DMS153 treated with DMSO at 0.1 percent for 48 hours (cell line): Measurements from ENCODE around the gene MYCL.
"Not testable (repeated sequence)": the region's sequence is repeated elsewhere in the genome, so short reads cannot be mapped to it uniquely, and the experiment has no call there.

Source experiments
- DNase-seq: peaks from one replicate; lab custom pipeline; 2025; ENCODE audit not compliant: unreplicated experiment; lab: John Stamatoyannopoulos, UW

Gene MYCL

DNA sequence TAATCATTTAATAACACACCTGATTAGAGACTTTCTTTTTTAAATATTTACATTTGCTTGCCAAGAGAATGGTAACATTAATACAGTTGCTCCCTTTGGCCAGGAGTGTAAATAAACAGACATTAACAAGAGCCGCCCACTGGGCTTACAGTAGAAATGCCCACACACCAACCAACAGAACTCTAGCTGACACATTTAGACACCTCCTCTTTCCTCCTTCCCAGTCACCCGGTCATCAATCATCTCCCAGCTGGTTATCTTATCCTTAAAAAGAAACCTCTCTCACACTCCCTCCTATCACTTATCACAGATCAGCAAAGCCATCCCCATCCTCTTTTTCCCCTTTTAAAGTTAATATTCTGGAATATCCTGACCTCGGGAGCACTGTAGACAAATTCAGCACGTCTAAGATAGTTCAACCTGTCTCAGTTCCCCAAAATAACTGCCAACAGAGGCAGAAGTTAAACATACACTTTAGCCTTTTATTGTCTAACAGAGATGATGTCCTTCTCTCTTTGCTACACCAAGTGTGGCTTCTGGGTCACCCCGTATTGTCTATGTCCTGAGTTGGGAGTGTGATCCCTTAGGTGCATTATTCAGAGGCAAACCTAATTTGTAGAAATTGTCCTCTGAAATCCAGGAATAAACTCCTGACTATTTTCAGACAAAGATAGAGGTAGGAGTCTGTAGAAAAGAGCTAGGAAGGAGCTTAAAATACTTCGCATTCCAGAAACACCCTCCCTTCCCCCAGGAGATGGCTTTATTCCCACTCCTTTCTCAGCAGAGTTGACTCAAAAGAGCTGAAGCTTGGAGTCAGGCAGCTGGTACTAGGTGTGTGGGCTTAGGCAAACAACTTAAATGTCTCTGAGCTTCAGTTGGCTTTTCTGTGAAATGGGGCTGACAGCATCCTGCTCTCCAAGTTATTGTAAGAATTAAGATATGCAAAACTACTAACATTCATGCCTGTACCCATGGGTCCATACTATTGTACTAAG lies 8.8 kb downstream of the MYCL start:
- peak; percentile 92 for DNase-seq

GRCh38 chr1:39890880-39891279 lies 10.8 kb downstream of the MYCL start:
- DNase-seq: no peak

GRCh38 chr1:39890273-39890672 lies 11.4 kb downstream of the MYCL start:
- DNase-seq: no peak

DNA sequence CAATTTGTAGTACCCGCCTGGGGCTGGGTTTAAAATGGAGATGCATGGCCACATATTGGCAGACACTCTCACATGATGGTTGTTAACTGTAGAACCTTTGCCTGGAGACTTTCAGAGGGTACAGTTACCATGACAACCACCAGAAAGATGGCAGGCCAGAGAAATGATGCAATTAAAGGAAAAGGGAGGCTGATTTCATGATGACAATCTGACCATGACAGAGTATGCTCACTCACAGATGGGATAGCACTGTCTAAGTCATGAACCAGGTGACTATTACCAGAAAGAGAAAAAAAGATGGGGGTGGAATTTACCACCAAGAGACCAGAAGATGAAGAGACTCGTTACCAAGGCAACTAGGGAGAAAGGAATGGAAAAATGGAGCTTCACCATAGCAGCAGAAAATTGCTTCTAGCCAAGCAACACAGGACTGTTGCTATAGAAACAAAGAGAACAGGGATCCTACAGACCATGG lies 14.9 kb downstream of the MYCL start:
- no peak for DNase-seq

- DNase-seq: no peak
Measured at GRCh38 chr1:39885516-39885915, 16.2 kb downstream of the MYCL start.

DNA sequence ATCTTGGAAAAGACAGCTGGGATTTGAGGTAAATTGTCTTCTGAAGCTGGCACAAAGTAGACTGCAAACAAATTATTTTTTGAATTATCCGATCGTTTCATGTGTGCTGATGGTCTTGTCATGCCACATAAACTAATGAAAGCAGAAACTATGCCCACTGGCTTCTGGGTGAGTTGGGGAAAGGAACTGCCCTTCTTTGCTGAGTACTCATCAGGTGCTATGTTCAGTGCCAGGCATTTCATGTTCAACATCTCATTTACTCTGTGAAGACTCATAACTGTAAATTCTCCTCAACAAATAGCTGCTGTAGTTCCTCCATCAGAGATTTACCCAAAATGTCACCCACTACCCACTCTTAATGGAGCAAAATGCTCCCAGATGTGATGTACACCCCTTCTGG lies 19.6 kb downstream of the MYCL start:
- DNase-seq: no peak

GRCh38 chr1:39877980-39878956 lies 23.4 kb downstream of the MYCL start:
- DNase-seq: no peak

DNA sequence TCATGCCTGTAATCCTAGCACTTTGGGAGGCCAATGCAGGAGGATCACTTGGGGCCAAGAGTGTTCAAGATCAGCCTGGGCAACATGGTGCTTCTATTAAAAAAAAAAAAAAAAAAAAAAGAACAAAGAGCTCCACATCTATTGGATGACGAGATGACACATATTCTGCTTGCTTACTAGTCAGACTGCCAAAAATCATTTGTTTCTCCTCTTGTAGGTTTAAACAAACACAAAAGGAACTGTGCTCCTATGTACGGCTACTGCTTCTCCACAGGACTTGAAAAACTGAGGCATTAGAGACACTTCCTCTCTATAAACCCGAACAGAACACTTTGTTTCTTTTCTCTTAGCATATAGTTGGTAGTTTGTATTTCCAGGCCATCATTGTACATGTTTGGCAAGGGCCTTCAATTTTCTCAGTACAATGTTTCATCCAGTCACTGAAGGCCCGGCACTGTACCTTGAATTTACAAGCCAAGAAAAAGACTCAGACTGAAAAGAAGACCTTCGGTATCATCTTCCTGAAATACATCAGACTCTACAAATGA lies 24.4 kb downstream of the MYCL start:
- DNase-seq: no peak

GRCh38 chr1:39876144-39876543 lies 25.6 kb downstream of the MYCL start:
- no peak for DNase-seq

DNA sequence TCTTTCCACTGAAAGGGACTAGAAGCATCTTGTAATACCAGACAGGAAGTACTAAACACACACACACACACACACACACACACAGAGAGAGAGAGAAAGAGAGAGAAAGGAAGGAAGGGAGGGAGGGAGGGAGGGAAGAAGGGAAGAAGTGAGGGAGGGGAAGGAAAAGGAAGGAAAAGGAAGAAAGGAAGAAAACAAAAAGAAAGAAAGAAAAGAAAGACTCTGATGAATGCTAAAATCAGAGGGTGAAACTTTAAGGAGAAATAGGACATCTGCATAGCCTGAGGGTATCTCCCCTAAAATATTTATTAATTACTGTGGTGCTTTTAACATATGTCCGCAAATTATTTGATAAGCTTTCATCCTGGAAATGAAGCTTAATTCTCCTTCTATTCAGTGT lies 29.0 kb downstream of the MYCL start:
- no peak for DNase-seq

DNA sequence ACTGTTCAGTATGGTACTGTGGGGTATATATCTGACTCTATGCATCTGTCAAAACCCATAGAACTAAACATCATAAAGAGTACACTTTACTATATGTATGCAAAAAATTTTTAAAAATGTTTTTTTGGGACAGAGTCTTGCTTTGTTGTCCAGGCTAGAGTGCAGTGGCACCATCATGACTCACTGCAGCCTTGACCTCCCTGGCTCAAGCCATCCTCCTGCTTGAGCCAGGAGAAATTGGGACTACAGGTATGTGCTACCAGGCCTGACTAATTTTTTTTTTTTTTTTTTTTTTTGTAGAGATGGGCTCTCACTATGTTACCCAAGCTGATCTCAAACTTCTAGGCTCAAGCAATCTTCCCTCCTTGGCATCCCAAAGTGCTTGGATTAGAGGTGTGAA lies 29.9 kb downstream of the MYCL start:
- no peak for DNase-seq

DNA sequence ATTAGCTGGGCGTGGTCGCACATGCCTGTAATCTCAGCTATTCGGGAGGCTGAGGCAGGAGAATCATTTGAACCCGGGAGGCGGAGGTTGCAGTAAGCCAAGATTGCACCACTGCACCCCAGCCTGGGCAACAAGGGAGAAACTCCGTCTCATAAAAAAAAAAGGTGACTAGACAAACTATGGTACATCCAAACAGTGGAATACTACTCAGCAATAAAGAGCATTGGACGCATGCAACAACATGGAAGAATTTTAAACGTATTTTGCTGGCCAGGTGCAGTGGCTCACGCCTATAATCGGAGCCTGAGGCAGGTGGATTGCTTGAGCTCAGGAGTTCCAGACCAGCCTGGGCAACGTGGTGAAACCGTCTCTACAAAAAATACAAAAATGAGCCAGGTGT lies 30.7 kb downstream of the MYCL start:
- not testable (repeated sequence) for DNase-seq

DNA sequence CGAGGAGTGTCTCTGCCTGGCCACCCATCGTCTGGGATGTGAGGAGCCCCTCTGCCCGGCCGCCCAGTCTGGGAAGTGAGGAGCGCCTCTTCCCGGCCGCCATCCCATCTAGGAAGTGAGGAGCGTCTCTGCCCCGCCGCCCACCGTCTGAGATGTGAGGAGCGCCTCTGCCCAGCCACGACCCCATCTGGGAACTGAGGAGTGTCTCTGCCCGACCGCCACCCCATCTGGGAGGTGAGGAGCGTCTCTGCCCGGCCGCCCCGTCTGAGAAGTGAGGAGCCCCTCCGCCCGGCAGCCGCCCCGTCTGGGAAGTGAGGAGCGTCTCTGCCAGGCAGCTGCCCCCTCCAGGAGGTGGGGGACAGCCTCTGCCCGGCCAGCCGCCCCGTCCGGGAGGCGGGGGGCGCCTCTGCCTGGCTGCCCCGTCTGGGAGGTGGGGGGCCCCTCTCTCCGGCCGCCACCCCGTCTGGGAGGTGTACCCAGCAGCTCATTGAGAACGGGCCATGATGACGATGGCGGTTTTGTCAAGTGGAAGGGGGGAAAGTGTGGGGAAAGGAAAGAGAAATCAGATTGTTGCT lies 32.1 kb downstream of the MYCL start:
- not testable (repeated sequence) for DNase-seq

- DNase-seq: no peak
Measured at GRCh38 chr1:39866767-39867166, 35.0 kb downstream of the MYCL start.

DNA sequence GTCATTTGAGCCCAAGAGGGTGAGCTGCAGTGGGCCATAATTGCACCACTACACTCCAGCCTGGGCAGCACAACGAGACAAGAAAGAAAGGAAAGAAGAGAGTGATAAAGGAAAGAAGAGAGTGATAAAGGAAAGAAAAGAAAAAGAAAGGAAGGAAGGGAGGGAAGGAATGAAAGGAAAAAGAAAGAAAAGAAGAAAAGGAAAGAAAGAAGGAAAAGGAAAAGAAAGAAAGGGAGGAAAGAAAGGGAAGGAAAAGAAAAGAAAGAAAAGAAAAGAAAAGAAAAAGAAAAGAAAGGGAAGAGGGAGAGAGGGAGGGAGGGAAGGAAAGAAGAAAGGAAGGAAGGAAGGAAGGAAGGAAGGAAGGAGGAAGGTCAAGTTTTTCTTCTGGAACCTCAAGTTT lies 36.0 kb downstream of the MYCL start:
- DNase-seq: no peak

GRCh38 chr1:39863177-39863576 lies 38.5 kb downstream of the MYCL start:
- no peak for DNase-seq

DNA sequence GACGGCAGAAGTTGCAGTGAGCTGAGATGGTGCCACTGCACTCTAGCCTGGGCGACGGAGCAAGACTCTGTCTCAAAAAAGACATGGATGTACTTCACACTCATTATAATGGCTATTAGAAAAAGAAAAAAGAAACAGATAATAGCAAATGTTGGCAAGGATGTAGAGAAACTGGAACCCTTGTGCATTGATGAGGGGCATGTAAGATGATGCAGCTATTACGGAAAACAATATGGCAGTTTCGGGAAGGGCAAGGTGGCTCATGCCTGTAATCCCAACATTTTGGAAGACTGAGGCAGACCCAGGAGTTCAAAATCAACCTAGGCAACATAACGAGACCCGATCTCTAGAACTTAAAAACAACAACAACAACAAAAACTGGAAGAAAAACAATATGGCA lies 40.7 kb downstream of the MYCL start:
- no peak for DNase-seq

GRCh38 chr1:39859859-39860812 lies 41.6 kb downstream of the MYCL start:
- DNase-seq: peak; percentile 93

DNA sequence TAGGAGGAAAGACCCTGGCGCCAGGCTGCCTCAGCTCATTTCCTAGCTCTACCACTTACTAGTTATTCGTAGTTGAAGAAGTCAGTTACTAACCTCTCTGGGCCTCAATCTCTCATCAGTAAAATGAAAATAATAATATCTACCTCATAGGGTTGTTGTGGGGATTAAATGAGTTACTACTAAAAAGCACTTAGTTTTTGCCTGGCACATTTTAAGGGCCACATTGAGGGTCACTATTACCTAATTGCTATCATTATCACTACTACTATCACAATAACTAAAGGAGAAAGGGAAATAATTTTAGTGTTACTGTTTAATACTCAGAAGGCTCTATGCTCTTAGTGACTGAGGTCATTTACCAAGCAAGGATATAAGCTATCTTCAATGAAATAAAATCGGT lies 43.4 kb downstream of the MYCL start:
- DNase-seq: no peak
